Measurements from ENCODE around the gene SERPINB4. TPM values are rescaled to one million over a fixed set of nuclear protein-coding genes. Genes with fewer than 3 reads are reported as not detected.

SERPINB4 gene
- total and polyA plus RNA-seq, 2 experiments from 2014 or later: 1.2 to 1.5 TPM

- no peak for TF ChIP-seq ZNF462 (CRISPR knock-in tag; IDR thresholded peaks at IDR 0.05)
- TF ChIP-seq CTCF (conservative IDR thresholded peaks at IDR 0.05; ENCODE audit: low read depth in 2 of 2): no peak
- TF ChIP-seq ZNF331 (CRISPR knock-in tag; IDR thresholded peaks at IDR 0.05; ENCODE audit: low read depth): no peak
Observed at GRCh38 chr18:63617049-63617914, 26.8 kb downstream of the SERPINB4 start (continued).

- H3K27me3 Mint-ChIP-seq (ENCODE audit: insufficient read depth, low read depth, poor library complexity): no peaks in the 10 kb centered on the region
- H2AFZ ChIP-seq: no peak overlapping the region
- no peaks in the 10 kb centered on the region for H4K20me1 ChIP-seq (replicated peaks; ENCODE audit: insufficient read depth)
- H3K79me2 ChIP-seq (replicated peaks; ENCODE audit: insufficient read depth): no peaks in the 10 kb centered on the region
- no peak overlapping the region for H3K4me2 ChIP-seq
- H3K4me1 Mint-ChIP-seq: peaks cover 8% of the 10 kb centered on the region; the same call in 2 of the 3 replicates
- no peaks in the 10 kb centered on the region; the same call in 1 of the 2 replicates for H3K9me2 ChIP-seq (ENCODE audit: insufficient read depth)
- H3F3A ChIP-seq (replicated peaks; ENCODE audit: low read depth): no peaks in the 10 kb centered on the region
- H3K36me3 Mint-ChIP-seq (ENCODE audit: low read depth): no peaks in the 10 kb centered on the region
- peaks cover 4% of the 10 kb centered on the region; the same call in 2 of the 3 replicates for H3K9me3 Mint-ChIP-seq
- no peak overlapping the region for H3K27ac Mint-ChIP-seq
- ATAC-seq: no peak
- H3K4me1 ChIP-seq (ENCODE audit: insufficient read depth): peaks cover 9% of the 10 kb centered on the region
- no peaks in the 10 kb centered on the region for H3K36me3 ChIP-seq (ENCODE audit: insufficient read depth)
- DNase-seq (ENCODE audit: low spot score): peak; percentile 3
- H3K4me3 Mint-ChIP-seq: no peak overlapping the region
- no peaks in the 10 kb centered on the region for H3K27me3 ChIP-seq (ENCODE audit: insufficient read depth)
- no peak overlapping the region for H3K27ac ChIP-seq (ENCODE audit: low read depth)
- no peak overlapping the region for H3K4me3 ChIP-seq
- no peak for TF ChIP-seq STAT1 (IDR thresholded peaks at IDR 0.05; ENCODE audit: unreplicated experiment)
- TF ChIP-seq ZNF462 (CRISPR knock-in tag; IDR thresholded peaks at IDR 0.05): no peak
Observed at GRCh38 chr18:63613420-63613819, 30.6 kb downstream of the SERPINB4 start.

Measured in GM23338 (cell line).